ENCODE results near the gene MRPL11. TPM values are rescaled to one million over a fixed set of nuclear protein-coding genes. Genes with fewer than 3 reads are reported as not detected.

MRPL11 gene
- total and polyA plus RNA-seq, 2 donors (not counting 3 experiments of a cell fraction or from before 2014, with no cell fraction given), result 54.9 to 69.1 TPM

DNA sequence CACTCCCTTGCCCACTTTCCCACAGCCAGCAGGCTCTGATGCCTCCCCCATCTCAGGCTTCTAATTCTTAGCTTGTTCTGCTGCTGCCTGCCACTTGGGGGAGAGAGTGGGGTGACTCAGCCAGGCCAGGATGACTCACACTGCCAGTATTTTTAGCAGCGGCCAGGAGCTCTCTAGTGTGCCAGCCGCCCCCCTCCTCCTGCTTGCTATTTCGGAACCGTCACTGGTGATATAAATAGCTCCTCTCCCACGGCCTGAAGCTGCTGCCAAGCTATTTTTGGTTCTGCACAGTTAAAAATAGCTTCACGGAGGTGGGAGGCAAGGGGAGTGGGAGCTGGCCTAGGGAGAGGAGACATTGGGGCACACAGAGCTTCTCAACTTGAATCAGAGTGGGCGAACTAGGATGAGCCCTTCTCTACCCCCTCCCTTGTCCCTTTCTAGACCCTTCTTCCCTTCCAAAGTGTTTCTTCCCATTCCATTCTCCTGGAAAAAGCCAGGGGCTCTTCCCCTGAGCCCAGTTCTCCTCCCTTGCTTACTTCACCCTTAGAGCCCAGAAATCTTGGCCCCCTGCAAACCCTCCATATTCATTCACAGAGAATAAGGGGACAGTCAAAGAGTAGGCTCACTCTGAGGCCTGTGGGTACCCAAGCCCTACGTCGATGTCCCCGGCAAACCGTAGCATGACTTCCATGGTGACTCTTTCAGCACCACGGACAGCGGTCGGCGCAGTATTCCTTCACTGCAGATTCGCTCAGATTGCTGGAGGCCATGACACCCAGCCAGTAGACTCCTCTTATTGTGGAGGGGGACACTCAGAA is 20.3 kb downstream of the MRPL11 start:
- Histone ChIP-seq H3K27me3 (ENCODE audit: control insufficient read depth in 2 of 2, insufficient read depth in 2 of 2, low read length in 2 of 2) (peaks cover 21 to 22% of the 10 kb centered on the region in 2 experiments), H3K9me1 (replicated peaks; ENCODE audit: control insufficient read depth, extremely low read depth, insufficient read depth, low read length) (no peaks in the 10 kb centered on the region), H3K4me1 (ENCODE audit: control insufficient read depth, extremely low read depth, insufficient read depth, low read length) (no peaks in the 10 kb centered on the region), H3K9me3 (replicated peaks; ENCODE audit: control insufficient read depth, insufficient read depth, low read length) (no peaks in the 10 kb centered on the region), H3K9ac (replicated peaks; ENCODE audit: extremely low read depth, insufficient read depth, low read length) (no peak overlapping the region), H3K79me2 (ENCODE audit: control insufficient read depth, insufficient read depth, low read length) (no peaks in the 10 kb centered on the region), H4K20me1 (replicated peaks; ENCODE audit: control insufficient read depth, extremely low read depth, insufficient read depth, low read length) (no peaks in the 10 kb centered on the region), H3K27ac (ENCODE audit: insufficient read depth, low read depth, low read length) (no peak overlapping the region), H3K4me2 (ENCODE audit: insufficient read depth, low read length) (no peak overlapping the region), H3K36me3 (ENCODE audit: control insufficient read depth in 2 of 2, extremely low read depth in 1 of 2, insufficient read depth in 2 of 2, low read length in 2 of 2) (no peaks in the 10 kb centered on the region), H3K4me3 (replicated peaks in 1 of 3; ENCODE audit: insufficient read depth in 1 of 3, low read depth in 1 of 3, low read length in 3 of 3) (no peak overlapping the region), H2AFZ (ENCODE audit: low read depth, low read length) (no peak overlapping the region)
- ChIA-PET POLR2A (no interaction called here), CTCF (interaction anchor here (0.7 to 2.6 kb wide), 14 partner anchors 8 to 260 kb away, joined by 3 to 25 read pairs (median 5); partner anchors contain the start of genes DPP3 and MRPL11)
- no TSS peak for BruUV-seq (replicated peaks)
- DNase-seq (ENCODE audit: low read depth, low spot score), result peak; percentile 46
- TF ChIP-seq JUN (IDR thresholded peaks at IDR 0.05; ENCODE audit: borderline replicate concordance, insufficient read depth, insufficient read length, low read depth), result peak; percentile 54
- TF ChIP-seq, protein P1, sequence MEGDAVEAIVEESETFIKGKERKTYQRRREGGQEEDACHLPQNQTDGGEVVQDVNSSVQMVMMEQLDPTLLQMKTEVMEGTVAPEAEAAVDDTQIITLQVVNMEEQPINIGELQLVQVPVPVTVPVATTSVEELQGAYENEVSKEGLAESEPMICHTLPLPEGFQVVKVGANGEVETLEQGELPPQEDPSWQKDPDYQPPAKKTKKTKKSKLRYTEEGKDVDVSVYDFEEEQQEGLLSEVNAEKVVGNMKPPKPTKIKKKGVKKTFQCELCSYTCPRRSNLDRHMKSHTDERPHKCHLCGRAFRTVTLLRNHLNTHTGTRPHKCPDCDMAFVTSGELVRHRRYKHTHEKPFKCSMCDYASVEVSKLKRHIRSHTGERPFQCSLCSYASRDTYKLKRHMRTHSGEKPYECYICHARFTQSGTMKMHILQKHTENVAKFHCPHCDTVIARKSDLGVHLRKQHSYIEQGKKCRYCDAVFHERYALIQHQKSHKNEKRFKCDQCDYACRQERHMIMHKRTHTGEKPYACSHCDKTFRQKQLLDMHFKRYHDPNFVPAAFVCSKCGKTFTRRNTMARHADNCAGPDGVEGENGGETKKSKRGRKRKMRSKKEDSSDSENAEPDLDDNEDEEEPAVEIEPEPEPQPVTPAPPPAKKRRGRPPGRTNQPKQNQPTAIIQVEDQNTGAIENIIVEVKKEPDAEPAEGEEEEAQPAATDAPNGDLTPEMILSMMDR (IDR thresholded peaks at IDR 0.05; ENCODE audit: extremely low read depth in 1 of 2, insufficient read depth in 1 of 2, low read depth in 1 of 2, low read length in 2 of 2), result peak in 1 of 2 donors; percentile 37
- TF ChIP-seq FOS (IDR thresholded peaks at IDR 0.05; ENCODE audit: borderline replicate concordance, insufficient read depth, low read length), result peak; percentile 89
- no peak for TF ChIP-seq POLR2AphosphoS5 (IDR thresholded peaks at IDR 0.05; ENCODE audit: insufficient read depth, low read depth, low read length)
- dilution Hi-C loops (cut with MboI; ENCODE audit: extremely low pct_ligation_motif_present, low sequenced_read_pairs), result no loop called here
- intact Hi-C loops (cut with micrococcal nuclease), result loop anchor here (1.0 kb wide), 1 partner anchor 10 kb away; no protein-coding TSS in a partner anchor
- peak; percentile 15 for FAIRE-seq
